GM10248 (cell line): ENCODE results near the gene MIER3.
A peak's percentile ranks its signal among the peaks of the same experiment; 100 is the strongest.

Source experiments
- CTCF ChIA-PET: fragments of 300-600 bp; sonication (Branson Sonifier 250); formaldehyde crosslinking; extraction: SDS; loops from one replicate; lab custom pipeline; 2021; ENCODE audit warnings: antibody characterized with exemption; lab: Yijun Ruan, JAX
- POLR2A ChIA-PET: fragments of 350-650 bp; sonication (Branson Sonifier 250); formaldehyde crosslinking; extraction: SDS; loops from one replicate; lab custom pipeline; 2020; ENCODE audit warnings: antibody characterized with exemption; lab: Yijun Ruan, JAX
- DNase-seq: peaks from one replicate; pipeline ENCODE4 v3.0.0; 2012; ENCODE audit errors: extremely low spot score
- TF ChIP-seq, protein P1 (sequence below): IDR thresholded peaks from 2 replicates; pipeline ENCODE4 v1.5.1; 2012; ENCODE audit warnings: mild to moderate bottlenecking, low read depth; ENCODE audit errors: extremely low read depth, missing control alignments, control extremely low read depth

The MIER3 gene

DNA sequence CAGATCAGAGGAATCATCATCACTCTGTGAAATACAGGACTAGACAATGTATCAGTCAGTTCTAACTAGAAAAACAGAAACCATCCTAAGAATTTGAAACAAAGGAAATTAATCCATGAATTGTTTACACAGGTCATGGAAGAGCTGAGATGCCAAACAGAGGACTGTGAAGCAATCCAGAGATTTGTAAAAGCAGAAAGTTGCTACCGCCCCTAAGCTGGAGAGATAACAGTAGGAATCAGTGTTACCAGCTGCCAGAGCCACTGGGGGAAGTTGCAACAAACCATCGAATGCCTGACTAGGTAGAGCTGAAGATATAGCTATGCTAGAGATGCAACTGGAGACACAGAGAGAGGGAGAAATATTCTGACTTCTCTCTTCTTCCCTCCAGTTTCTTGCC, 10.4 kb upstream of the MIER3 start:
- ChIA-PET POLR2A (interaction anchor here (1.0 kb wide), 1 partner anchor 11 kb away, joined by 3 read pairs; no protein-coding TSS in a partner anchor), CTCF (interaction anchor here (1.2 to 1.5 kb wide), 3 partner anchors 55 to 176 kb away, joined by 3 to 4 read pairs (median 3); no protein-coding TSS in a partner anchor)
- DNase-seq = no peak
- TF ChIP-seq, protein P1, sequence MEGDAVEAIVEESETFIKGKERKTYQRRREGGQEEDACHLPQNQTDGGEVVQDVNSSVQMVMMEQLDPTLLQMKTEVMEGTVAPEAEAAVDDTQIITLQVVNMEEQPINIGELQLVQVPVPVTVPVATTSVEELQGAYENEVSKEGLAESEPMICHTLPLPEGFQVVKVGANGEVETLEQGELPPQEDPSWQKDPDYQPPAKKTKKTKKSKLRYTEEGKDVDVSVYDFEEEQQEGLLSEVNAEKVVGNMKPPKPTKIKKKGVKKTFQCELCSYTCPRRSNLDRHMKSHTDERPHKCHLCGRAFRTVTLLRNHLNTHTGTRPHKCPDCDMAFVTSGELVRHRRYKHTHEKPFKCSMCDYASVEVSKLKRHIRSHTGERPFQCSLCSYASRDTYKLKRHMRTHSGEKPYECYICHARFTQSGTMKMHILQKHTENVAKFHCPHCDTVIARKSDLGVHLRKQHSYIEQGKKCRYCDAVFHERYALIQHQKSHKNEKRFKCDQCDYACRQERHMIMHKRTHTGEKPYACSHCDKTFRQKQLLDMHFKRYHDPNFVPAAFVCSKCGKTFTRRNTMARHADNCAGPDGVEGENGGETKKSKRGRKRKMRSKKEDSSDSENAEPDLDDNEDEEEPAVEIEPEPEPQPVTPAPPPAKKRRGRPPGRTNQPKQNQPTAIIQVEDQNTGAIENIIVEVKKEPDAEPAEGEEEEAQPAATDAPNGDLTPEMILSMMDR = no peak

GRCh38 chr5:56961746-56962145, 9.8 kb upstream of the MIER3 start:
- TF ChIP-seq, protein P1 = no peak
- DNase-seq = no peak
- ChIA-PET POLR2A (interaction anchor here (1.0 kb wide), 1 partner anchor 11 kb away, joined by 3 read pairs; no protein-coding TSS in a partner anchor), CTCF (interaction anchor here (1.2 to 1.5 kb wide), 2 partner anchors 61 to 177 kb away, joined by 3 to 4 read pairs; no protein-coding TSS in a partner anchor)

DNA sequence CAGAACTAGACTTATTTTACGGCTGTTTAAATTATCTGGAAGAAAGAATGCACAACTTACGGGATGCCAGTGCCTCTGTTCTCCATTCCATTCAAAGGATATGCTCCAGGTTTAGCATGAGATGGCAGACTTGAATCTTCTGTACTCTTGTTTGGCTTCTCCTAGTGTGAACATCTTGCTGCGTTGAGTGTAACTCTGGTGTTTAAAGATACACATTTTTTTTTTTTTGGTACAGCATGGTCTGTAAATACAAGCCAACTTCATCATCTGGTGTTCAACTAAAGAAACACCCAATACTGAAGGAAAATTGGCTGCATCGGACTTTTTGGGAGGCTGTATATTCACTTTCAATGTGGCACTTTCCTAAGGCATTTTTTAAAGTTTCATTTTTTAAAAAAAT, 7.4 kb upstream of the MIER3 start:
- TF ChIP-seq, protein P1 = no peak
- POLR2A ChIA-PET = no interaction called here
- CTCF ChIA-PET = no interaction called here
- no peak for DNase-seq

- CTCF ChIA-PET = no interaction called here
- TF ChIP-seq, protein P1 = no peak
- POLR2A ChIA-PET = no interaction called here
- DNase-seq = no peak
Measured at GRCh38 chr5:56958595-56958994, 6.7 kb upstream of the MIER3 start.

GRCh38 chr5:56954262-56954661, 2.3 kb upstream of the MIER3 start:
- ChIA-PET POLR2A (no interaction called here), CTCF (interaction anchor here (1.4 to 1.9 kb wide), 2 partner anchors 16 to 23 kb away, joined by 3 to 5 read pairs; no protein-coding TSS in a partner anchor)
- TF ChIP-seq, protein P1 = no peak
- DNase-seq = no peak

- ChIA-PET CTCF (interaction anchor here (0.9 to 2.5 kb wide), 7 partner anchors 12 to 252 kb away, joined by 3 to 11 read pairs (median 3); no protein-coding TSS in a partner anchor), POLR2A (interaction anchor here (0.5 to 1.3 kb wide), 3 partner anchors 11 to 122 kb away, joined by 3 to 4 read pairs (median 3); no protein-coding TSS in a partner anchor)
- DNase-seq = peak; percentile 42
- TF ChIP-seq, protein P1 = no peak
Measured at GRCh38 chr5:56951126-56951945, 587 bp downstream of the MIER3 start.
